Measurements from ENCODE around the gene HMX1. TPM values are rescaled to one million over a fixed set of nuclear protein-coding genes. Genes with fewer than 3 reads are reported as not detected.

The HMX1 gene
- total and polyA plus RNA-seq, 2 donors (not counting 3 experiments of a cell fraction or from before 2014, with no cell fraction given): not detected

GRCh38 chr4:8901335-8901734 lies 29.7 kb upstream of the HMX1 start:
- Histone ChIP-seq H3K4me1 (ENCODE audit: control insufficient read depth, extremely low read depth, insufficient read depth, low read length) (no peaks in the 10 kb centered on the region), H3K79me2 (ENCODE audit: control insufficient read depth, insufficient read depth, low read length) (no peaks in the 10 kb centered on the region), H3K4me2 (ENCODE audit: insufficient read depth, low read length) (no peak overlapping the region), H3K9ac (replicated peaks; ENCODE audit: extremely low read depth, insufficient read depth, low read length) (no peak overlapping the region), H4K20me1 (replicated peaks; ENCODE audit: control insufficient read depth, extremely low read depth, insufficient read depth, low read length) (no peaks in the 10 kb centered on the region), H3K27ac (ENCODE audit: insufficient read depth, low read depth, low read length) (no peak overlapping the region), H3K9me3 (replicated peaks; ENCODE audit: control insufficient read depth, insufficient read depth, low read length) (peaks cover 2% of the 10 kb centered on the region), H3K36me3 (ENCODE audit: control insufficient read depth in 2 of 2, extremely low read depth in 1 of 2, insufficient read depth in 2 of 2, low read length in 2 of 2) (no peaks in the 10 kb centered on the region), H3K27me3 (ENCODE audit: control insufficient read depth in 2 of 2, insufficient read depth in 2 of 2, low read length in 2 of 2) (no peaks in the 10 kb centered on the region), H3K4me3 (replicated peaks in 1 of 3; ENCODE audit: insufficient read depth in 1 of 3, low read depth in 1 of 3, low read length in 3 of 3) (no peak overlapping the region), H2AFZ (ENCODE audit: low read depth, low read length) (no peak overlapping the region), H3K9me1 (replicated peaks; ENCODE audit: control insufficient read depth, extremely low read depth, insufficient read depth, low read length) (no peaks in the 10 kb centered on the region)
- DNase-seq (ENCODE audit: low read depth, low spot score): no peak
- BruUV-seq (replicated peaks): no TSS peak
- intact Hi-C loops (cut with micrococcal nuclease): no loop called here
- dilution Hi-C loops (cut with MboI; ENCODE audit: extremely low pct_ligation_motif_present, low sequenced_read_pairs): no loop called here
- ChIA-PET POLR2A (no interaction called here), CTCF (no interaction called here)
- TF ChIP-seq MAX (IDR thresholded peaks at IDR 0.05; ENCODE audit: insufficient read depth, insufficient read length): no peak
- no peak for TF ChIP-seq MYC (IDR thresholded peaks at IDR 0.05; ENCODE audit: low read depth, low read length)
- TF ChIP-seq FOS (IDR thresholded peaks at IDR 0.05; ENCODE audit: borderline replicate concordance, insufficient read depth, low read length): no peak
- no peak for TF ChIP-seq JUN (IDR thresholded peaks at IDR 0.05; ENCODE audit: borderline replicate concordance, insufficient read depth, insufficient read length, low read depth)
- no peak for TF ChIP-seq CTCF (IDR thresholded peaks at IDR 0.05; ENCODE audit: extremely low read depth in 1 of 2, insufficient read depth in 1 of 2, low read depth in 1 of 2, low read length in 2 of 2)
- TF ChIP-seq POLR2A (IDR thresholded peaks at IDR 0.05; ENCODE audit: low read depth, low read length): no peak
- no peak for TF ChIP-seq GATA2 (IDR thresholded peaks at IDR 0.05; ENCODE audit: insufficient read depth, insufficient read length, low read depth, low read length)
- no peak for TF ChIP-seq EZH2 (IDR thresholded peaks at IDR 0.05; ENCODE audit: borderline replicate concordance, low read depth, low read length, severe bottlenecking)
- no peak for FAIRE-seq
